ENCODE results near the gene RNF180.

GRCh38 chr5:64397552-64397951 lies 231.9 kb downstream of the RNF180 start:
- TF ChIP-seq CTCF (IDR thresholded peaks at IDR 0.05) (no peak), EP300 (IDR thresholded peaks at IDR 0.05; ENCODE audit: low read depth) (no peak), POLR2AphosphoS5 (IDR thresholded peaks at IDR 0.05) (no peak)
